ENCODE measurements around the gene LRRC59.
"Not testable (repeated sequence)": the region's sequence is repeated elsewhere in the genome, so short reads cannot be mapped to it uniquely, and the experiment has no call there.

LRRC59 gene

DNA sequence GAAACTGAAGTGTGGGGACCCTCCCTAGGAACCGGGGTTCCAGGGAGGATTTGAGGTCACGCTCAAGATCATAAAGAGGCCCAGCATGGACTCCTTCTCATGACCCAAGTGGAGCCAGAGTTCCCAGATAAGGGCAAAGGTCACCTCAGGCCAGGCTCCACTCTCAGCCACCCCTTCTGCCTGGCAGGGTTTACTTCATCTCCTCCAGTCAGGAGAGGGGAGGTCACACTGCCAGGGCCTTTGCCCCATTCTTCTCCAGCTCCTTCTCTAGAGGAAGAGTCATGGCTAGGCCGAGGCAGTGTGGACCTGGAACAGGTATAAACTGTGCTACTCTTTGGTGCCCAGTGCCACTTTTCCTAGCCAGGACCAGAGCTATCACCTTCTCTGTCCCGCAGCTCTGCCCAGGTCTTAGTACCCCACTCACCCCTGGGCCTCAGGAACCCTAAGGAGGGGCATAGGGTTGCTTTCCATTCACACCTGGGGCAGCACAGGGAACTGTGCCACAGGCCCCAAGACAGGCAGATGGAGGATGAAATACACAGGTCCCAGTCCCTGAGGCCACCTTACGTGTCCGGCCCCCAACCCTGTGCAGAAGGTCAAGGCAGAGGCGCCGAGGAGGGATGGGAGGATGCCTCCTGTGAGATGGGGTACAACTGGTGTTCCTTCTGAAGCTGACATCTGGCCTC lies 27.8 kb upstream of the LRRC59 start:
- DNase-seq (ENCODE audit: low read depth in 2 of 2) = no peak

GRCh38 chr17:50424246-50424995 lies 27.1 kb upstream of the LRRC59 start:
- DNase-seq (ENCODE audit: low read depth in 2 of 2) = no peak

- no peak for DNase-seq (ENCODE audit: low read depth in 2 of 2)
Measured at GRCh38 chr17:50423553-50424159, 26.3 kb upstream of the LRRC59 start.

- no peak for DNase-seq (ENCODE audit: low read depth in 2 of 2)
Measured at GRCh38 chr17:50422738-50423137, 25.4 kb upstream of the LRRC59 start.

DNA sequence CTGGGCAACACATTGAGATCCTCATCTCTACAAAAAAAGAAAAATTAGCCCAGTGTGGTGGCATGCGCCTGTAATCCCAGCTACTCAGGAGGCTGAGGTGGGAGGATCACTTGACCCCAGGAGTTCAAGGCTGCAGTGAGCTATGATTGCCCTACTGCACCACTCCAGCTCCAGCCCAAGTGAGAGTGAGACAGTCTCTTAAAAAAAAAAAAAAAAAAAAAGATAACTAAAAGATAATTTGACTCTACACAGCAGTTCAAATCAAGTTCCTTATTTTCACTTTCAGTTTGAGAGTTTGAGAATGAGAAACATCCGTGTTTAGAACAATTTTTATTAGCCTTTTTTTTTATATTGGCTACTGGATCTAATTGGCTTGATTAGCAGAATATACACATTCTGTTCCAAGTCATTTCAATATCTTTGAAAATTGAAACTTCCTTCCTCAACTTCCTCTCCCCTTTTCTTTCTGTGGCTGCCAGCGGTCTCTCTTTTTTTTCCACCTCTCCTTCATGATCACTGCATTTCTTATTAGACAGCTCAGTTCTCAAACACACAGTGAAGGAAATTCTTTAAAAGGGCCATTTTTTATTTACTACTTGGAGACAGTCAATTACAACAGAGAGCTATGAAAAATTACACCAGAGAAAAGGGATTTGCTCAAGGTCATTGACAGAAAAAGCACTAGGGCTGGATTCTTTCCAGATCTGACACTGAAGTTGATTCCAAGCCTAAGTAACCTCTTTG lies 24.2 kb upstream of the LRRC59 start:
- DNase-seq (ENCODE audit: low read depth in 2 of 2) = no peak

GRCh38 chr17:50420419-50421112 lies 23.2 kb upstream of the LRRC59 start:
- no peak for DNase-seq (ENCODE audit: low read depth in 2 of 2)

DNA sequence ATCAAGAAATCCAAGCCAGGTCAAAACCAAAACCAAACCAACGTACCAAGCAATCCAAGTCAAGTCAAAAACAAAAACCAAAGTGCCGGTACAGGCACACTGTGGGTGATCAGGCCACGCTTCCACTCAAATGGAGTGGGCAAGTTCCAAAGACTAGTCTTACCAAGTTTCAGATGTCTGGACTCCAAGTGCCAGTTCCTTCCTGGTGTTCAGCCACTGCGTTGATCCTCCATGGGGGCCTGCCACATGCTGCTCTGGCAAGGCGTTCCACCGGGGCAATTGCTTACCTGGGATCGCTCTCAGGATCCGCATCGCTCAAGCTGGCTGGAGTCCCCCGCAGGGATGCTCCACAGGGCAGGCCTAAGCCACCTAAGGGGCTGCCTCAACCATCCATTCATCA lies 22.3 kb upstream of the LRRC59 start:
- not testable (repeated sequence) for DNase-seq (ENCODE audit: low read depth in 2 of 2)

DNA sequence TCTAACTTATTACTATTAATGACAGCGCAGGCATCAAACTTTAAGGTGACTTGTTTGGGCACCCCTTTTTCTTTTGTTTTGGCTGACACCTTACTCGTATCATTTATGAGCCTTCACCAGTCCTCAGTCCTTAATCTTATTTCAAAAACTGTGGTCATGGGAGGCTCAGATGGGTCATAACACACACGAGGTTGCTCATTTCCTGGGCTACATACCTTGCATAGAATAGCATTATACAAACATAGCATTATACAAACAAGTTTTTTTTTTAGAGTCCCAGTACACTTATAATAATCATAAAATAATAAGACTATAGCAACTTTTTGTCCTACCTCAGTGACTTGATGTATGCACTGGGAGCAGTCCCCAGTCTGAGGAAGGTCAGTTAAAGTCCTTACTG lies 17.5 kb upstream of the LRRC59 start:
- DNase-seq (ENCODE audit: low read depth in 2 of 2) = no peak

GRCh38 chr17:50412188-50412732 lies 14.9 kb upstream of the LRRC59 start:
- no peak for DNase-seq (ENCODE audit: low read depth in 2 of 2)

DNA sequence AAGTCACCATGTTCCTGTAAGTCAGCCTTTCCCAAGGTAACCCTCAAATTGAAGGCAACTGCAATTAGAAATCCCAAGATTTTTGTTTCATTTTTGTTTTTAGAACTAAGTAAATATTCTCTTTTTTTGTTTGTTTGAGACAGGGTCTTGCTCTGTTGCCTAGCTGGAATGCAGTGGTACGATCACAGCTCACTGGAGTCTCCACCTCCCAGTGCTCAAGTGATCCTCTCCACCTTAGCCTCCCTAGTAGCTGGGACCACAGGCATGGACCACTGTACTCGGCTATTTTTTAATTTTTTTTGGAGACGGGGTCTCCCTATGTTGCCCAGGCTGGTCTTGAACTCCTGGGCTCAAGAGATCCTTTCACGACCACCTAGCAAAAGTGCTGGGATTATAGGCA lies 10.6 kb upstream of the LRRC59 start:
- no peak for DNase-seq (ENCODE audit: low read depth in 2 of 2)

DNA sequence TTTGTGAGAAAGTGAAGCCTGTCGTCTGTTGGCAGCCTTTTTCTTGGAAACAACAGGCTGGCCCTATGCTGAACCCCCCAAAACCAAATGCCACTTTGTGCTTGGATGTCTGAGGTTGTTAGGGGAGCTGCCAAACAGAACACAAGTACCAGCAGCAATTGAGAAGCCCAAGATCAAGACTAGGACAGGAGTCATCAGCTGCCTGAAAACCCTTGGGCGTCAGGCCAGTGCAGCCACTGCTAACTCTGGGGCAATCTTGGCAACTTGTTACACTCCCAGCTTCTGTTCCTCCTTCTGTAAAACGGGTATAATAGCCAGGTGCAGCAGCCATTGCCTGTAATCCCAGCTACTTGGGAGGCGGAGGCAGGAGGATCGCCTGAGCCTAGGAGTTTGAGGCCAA lies 9.3 kb upstream of the LRRC59 start:
- DNase-seq (ENCODE audit: low read depth in 2 of 2) = no peak

DNA sequence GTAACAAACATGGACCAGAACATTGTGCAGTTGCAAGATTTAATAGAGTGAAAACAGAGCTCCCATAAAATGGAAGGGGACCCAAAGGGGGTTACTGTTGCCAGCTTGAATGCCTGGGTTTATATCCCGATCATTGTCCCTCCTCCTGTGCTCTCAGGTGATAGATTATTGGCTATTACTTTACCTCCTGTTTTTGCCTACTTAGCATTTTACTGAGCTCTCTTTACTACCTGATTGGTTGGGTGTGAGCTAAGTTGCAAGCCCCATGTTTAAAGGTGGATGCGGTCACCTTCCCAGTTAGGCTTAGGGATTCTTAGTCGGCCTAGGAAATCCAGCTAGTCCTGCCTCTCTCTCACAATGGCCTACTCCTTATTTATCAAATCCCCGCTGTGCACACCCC lies 8.0 kb upstream of the LRRC59 start:
- not testable (repeated sequence) for DNase-seq (ENCODE audit: low read depth in 2 of 2)

- not testable (repeated sequence) for DNase-seq (ENCODE audit: low read depth in 2 of 2)
Measured at GRCh38 chr17:50399591-50399990, 2.3 kb upstream of the LRRC59 start.

DNA sequence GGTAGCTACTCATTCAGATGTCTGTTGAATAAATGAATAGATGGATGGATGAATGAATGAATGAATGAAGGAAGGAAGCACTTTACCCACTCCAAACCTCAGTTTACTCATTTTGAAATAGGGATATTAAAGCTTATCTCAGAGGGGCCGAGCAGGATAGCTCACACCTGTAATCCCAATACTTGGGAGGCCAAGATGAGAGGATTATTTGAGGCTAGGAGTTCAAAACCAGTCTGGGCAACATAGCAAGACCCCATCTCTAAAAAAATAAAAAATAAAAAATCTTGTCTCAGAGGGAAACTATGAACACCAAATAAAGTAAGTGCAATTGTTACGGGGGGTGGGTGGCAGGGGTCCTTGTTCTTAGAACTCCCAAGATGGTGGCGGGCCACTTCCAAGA lies 1.3 kb upstream of the LRRC59 start:
- not testable (repeated sequence) for DNase-seq (ENCODE audit: low read depth in 2 of 2)

GRCh38 chr17:50397919-50398285 lies 579 bp upstream of the LRRC59 start:
- no peak for DNase-seq (ENCODE audit: low read depth in 2 of 2)

- peak; percentile 12 to 16 for DNase-seq (ENCODE audit: low read depth in 2 of 2)
Measured at GRCh38 chr17:50396261-50397110, 837 bp downstream of the LRRC59 start.

DNA sequence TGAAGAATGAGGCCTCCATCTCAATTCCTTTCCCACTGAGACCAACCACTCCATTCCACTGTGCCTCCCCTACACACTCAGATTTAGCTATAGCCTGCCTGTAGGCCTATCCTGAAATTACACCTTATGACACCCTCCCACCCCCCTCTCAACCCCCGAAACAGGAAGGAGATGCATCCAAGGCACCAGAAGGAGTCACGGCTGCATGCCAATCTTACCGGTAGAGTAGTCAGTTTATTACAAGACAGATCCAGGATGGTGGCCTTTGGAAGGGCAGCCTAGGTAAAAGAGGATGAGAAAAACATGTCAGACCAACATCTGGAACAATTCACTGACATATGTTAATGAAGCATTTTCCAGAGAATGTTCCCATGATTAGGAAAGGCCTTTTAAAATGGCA lies 2.6 kb downstream of the LRRC59 start:
- no peak for DNase-seq (ENCODE audit: low read depth in 2 of 2)

DNA sequence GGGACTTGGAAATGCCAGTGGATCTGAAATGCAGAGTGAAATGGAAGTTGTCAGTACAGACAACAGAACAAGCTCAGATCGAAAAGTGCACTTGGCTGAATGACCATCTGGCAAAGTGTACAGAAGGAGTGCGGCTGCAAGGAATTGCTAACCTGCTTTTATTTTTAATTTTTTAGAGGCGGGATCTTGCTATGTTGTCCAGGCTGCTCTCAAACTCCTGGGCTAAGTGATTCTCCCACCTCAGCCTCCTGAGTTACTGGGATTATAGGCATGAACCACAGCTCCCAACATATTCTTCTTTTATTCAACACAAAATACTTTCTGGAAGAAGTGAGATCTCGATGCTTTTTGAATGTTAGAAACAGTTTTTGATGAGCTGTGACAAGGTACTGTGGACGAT lies 3.6 kb downstream of the LRRC59 start:
- no peak for DNase-seq (ENCODE audit: low read depth in 2 of 2)

DNA sequence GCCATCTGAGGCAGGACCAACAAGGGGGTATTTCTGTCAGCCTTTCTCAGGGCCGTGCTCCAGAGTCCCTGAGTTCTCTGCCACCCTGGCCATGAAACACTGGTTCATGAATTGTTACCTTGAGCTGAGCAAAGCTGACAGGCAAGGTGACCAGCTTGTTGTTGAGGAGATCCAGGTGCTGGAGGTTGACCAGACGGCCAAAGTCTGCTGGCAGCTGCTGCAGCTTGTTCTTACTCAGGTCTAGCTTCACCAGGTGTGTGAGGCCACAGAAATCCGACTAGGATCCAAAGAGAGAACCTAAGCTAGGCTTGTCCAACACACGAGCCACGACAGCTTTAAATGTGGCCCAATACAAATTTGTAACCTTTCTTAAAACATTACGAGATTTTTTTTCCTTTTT lies 4.7 kb downstream of the LRRC59 start:
- DNase-seq (ENCODE audit: low read depth in 2 of 2) = no peak

GRCh38 chr17:50389534-50389933 lies 7.8 kb downstream of the LRRC59 start:
- no peak for DNase-seq (ENCODE audit: low read depth in 2 of 2)

DNA sequence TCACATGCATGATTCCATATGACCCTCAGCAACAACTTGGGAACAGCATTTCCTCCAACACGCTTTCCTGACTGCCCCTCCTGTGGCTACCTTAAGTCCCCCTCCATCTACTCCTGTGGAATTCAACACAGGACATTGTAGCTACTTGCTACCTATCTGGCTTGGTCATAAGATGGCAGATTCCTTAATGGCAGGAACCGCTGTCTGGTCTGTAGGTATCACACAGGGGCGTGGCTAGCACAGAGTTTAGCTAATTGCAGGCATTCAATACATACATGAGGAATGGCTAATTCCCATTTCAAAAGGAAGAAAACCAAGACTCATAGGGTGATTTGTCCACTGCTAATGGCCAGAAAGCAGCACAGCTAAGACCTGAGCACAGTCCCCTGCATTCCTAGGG lies 8.6 kb downstream of the LRRC59 start:
- no peak for DNase-seq (ENCODE audit: low read depth in 2 of 2)
